K562 (cell line): ENCODE results near the gene ABCA7. TPM values are rescaled to one million over a fixed set of nuclear protein-coding genes. Genes with fewer than 3 reads are reported as not detected.

Experiments used
- BRD4 ChIP-seq: fragments of 200-600 bp; sonication (generic); IDR thresholded peaks from 2 replicates; pipeline ENCODE4 v1.6.1; 2017; ENCODE audit warnings: inconsistent platforms
- CBX8 ChIP-seq: fragments of 200-600 bp; sonication (generic); IDR thresholded peaks from 2 replicates; pipeline ENCODE4 v1.6.1; 2012; ENCODE audit warnings: borderline replicate concordance, mixed run types, low read depth, mild to moderate bottlenecking, moderate library complexity, mixed read lengths, low read length, control low read depth, inconsistent platforms; ENCODE audit not compliant: poor library complexity, severe bottlenecking; ENCODE audit errors: extremely low read depth
- CCNT2 ChIP-seq: IDR thresholded peaks from 2 replicates; pipeline ENCODE4 v1.6.1; 2011; ENCODE audit warnings: borderline replicate concordance, low read depth, mild to moderate bottlenecking, moderate library complexity, mixed read lengths, low read length; ENCODE audit not compliant: insufficient read length; ENCODE audit errors: extremely low read depth
- CREM ChIP-seq: IDR thresholded peaks from 2 replicates; pipeline ENCODE4 v1.6.1; 2014; ENCODE audit warnings: antibody characterized with exemption, low read depth
- DMBX1 ChIP-seq: fragments of 250-450 bp; sonication (Bioruptor Pico); IDR thresholded peaks from 2 replicates; pipeline ENCODE4 v1.8.0; 2022; ENCODE audit warnings: inconsistent platforms, mild to moderate bottlenecking, moderate library complexity, borderline replicate concordance
- EP300 ChIP-seq: IDR thresholded peaks from 2 replicates; pipeline ENCODE4 v1.6.1; 2012; ENCODE audit warnings: low read length, improper control_type of control experiment
- HNRNPH1 ChIP-seq: fragments of 200-400 bp; formaldehyde crosslinking; optimal IDR thresholded peaks from 2 replicates; pipeline ENCODE3; 2017; ENCODE audit warnings: low read depth, mild to moderate bottlenecking, low read length, moderate library complexity
- IRF1 ChIP-seq: sonication (generic); formaldehyde crosslinking; IDR thresholded peaks from 2 replicates; pipeline ENCODE4 v1.8.0; 2022; ENCODE audit warnings: missing genetic modification reagents, mild to moderate bottlenecking, borderline replicate concordance
- MAFF ChIP-seq: IDR thresholded peaks from 2 replicates; pipeline ENCODE4 v1.6.1; 2012; ENCODE audit warnings: low read length, improper control_type of control experiment
- NFE2 ChIP-seq: IDR thresholded peaks from 2 replicates; pipeline ENCODE4 v1.6.1; 2014; ENCODE audit warnings: antibody characterized with exemption, low read depth
- NFRKB ChIP-seq: fragments of 450-650 bp; IDR thresholded peaks from 2 replicates; pipeline ENCODE4 v1.6.1; 2016; ENCODE audit warnings: low read depth
- PTTG1 ChIP-seq: fragments of 450-650 bp; IDR thresholded peaks from 2 replicates; pipeline ENCODE4 v1.6.1; 2016; ENCODE audit warnings: low read depth, mild to moderate bottlenecking, missing genetic modification characterization, missing compliant biosample characterization
- TAF15 ChIP-seq: fragments of 200-400 bp; formaldehyde crosslinking; IDR thresholded peaks from 2 replicates; pipeline ENCODE4 v1.6.1; 2017; ENCODE audit warnings: mild to moderate bottlenecking, low read depth, low read length, moderate library complexity
- ZBTB7A ChIP-seq: IDR thresholded peaks from 2 replicates; pipeline ENCODE4 v1.6.1; 2011; ENCODE audit warnings: low read depth, mild to moderate bottlenecking, low read length, moderate library complexity, borderline replicate concordance; ENCODE audit not compliant: control insufficient read depth
- ZFPM2 ChIP-seq: fragments of 250-450 bp; sonication (Bioruptor Pico); IDR thresholded peaks from 2 replicates; pipeline ENCODE4 v1.5.1; 2022; ENCODE audit warnings: mild to moderate bottlenecking
- ZMIZ1 ChIP-seq, 2 experiments: fragments of 150-350 bp in 1 of 2; IDR thresholded peaks; 2 replicates each; pipeline ENCODE4 v1.6.1; 2012 to 2016; ENCODE audit warnings: low read depth in 2 of 2, low read length in 2 of 2, mild to moderate bottlenecking in 1 of 2, moderate library complexity in 1 of 2
- ZNF146 ChIP-seq: IDR thresholded peaks from one replicate; pipeline ENCODE4 v1.6.1; 2018; ENCODE audit warnings: missing compliant biosample characterization; ENCODE audit not compliant: unreplicated experiment
- ZNF311 ChIP-seq: fragments of 250-450 bp; sonication (Bioruptor Pico); IDR thresholded peaks from 2 replicates; pipeline ENCODE4 v1.4.0; 2020; ENCODE audit warnings: mild to moderate bottlenecking, moderate library complexity
- ZNF347 ChIP-seq: fragments of 450-650 bp; formaldehyde crosslinking; IDR thresholded peaks from 2 replicates; pipeline ENCODE4 v1.4.0; 2020; ENCODE audit warnings: low read depth, mild to moderate bottlenecking, moderate library complexity
- ZNF57 ChIP-seq: fragments of 450-650 bp; formaldehyde crosslinking; IDR thresholded peaks from 2 replicates; pipeline ENCODE4 v1.4.0; 2020; ENCODE audit warnings: mild to moderate bottlenecking, moderate library complexity
- ZNF707 ChIP-seq: fragments of 250-450 bp; sonication (Bioruptor Pico); conservative IDR thresholded peaks from 2 replicates; pipeline ENCODE4 v1.8.0; 2022; ENCODE audit warnings: inconsistent platforms, mild to moderate bottlenecking, moderate library complexity
- polyA plus RNA-seq, 8 experiments: library from polyadenylated mRNA; depleted of rRNA in 4 of 8; stranded (reverse) in 5 of 8; unstranded in 3 of 8; fragments of >200 nt; fragmentation: Nextera tagmentation in 2 of 8; fragmentation: Illumina TruSeq in 1 of 8; extraction: Ambion mirVana in 2 of 8; extraction: Trizol in 1 of 8; gene quantifications; 2 replicates each; pipeline versions ENCODE4 v1.2.1 to v1.2.3, GENCODE V29; 2011 to 2014; ENCODE audit warnings: inconsistent platforms in 1 of 8, missing spikeins in 1 of 8
- total RNA-seq, 7 experiments: library from RNA; depleted of rRNA in 6 of 7; stranded (reverse); fragments of >200 nt in 6 of 7; fragmentation: Illumina TruSeq in 2 of 7; extraction: Trizol in 2 of 7; gene quantifications; 2 replicates each; pipeline versions ENCODE4 v1.2.1 to v1.2.3, GENCODE V29; 2011 to 2021; ENCODE audit warnings: low replicate concordance in 1 of 7
- TF ChIP-seq, protein P1 (sequence below): fragments of 450-650 bp; IDR thresholded peaks from 2 replicates; pipeline ENCODE4 v1.6.1; 2016; ENCODE audit warnings: low read depth, mild to moderate bottlenecking, moderate library complexity
- TF ChIP-seq, protein P2 (sequence below): IDR thresholded peaks from 2 replicates; pipeline ENCODE4 v1.6.1; 2011; ENCODE audit not compliant: insufficient read length; ENCODE audit errors: extremely low read depth

Gene ABCA7
- total and polyA plus RNA-seq, 9 of the 15 experiments (the other 6 are each of a cell fraction or from before 2014, with no cell fraction given): 2.3 to 96.1 (median 31.2) TPM

- TF ChIP-seq IRF1 (CRISPR knock-in tag) (no peak), CCNT2 (peak; percentile 72), BRD4 (no peak), ZBTB7A (peak; percentile 94), MAFF (no peak), ZNF311 (no peak), DMBX1 (no peak), CBX8 (no peak), ZMIZ1 (IDR thresholded peaks at IDR 0.05; ENCODE audit: low read depth in 2 of 2, low read length in 2 of 2) (0 out of 4 replicates have a peak, but pooled peaks of 1 of the 2 experiments have one; percentile 47), EP300 (no peak), NFRKB (no peak), TAF15 (no peak), PTTG1 (tag) (no peak), ZNF146 (CRISPR knock-in tag) (no peak), NFE2 (no peak), ZNF347 (CRISPR knock-in tag) (no peak), CREM (peak; percentile 79), ZNF707 (CRISPR knock-in tag) (no peak), ZNF57 (CRISPR knock-in tag) (no peak), HNRNPH1 (no peak), ZFPM2 (CRISPR knock-in tag) (no peak)
- TF ChIP-seq, protein P1, sequence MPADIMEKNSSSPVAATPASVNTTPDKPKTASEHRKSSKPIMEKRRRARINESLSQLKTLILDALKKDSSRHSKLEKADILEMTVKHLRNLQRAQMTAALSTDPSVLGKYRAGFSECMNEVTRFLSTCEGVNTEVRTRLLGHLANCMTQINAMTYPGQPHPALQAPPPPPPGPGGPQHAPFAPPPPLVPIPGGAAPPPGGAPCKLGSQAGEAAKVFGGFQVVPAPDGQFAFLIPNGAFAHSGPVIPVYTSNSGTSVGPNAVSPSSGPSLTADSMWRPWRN: no peak
- TF ChIP-seq, protein P2, sequence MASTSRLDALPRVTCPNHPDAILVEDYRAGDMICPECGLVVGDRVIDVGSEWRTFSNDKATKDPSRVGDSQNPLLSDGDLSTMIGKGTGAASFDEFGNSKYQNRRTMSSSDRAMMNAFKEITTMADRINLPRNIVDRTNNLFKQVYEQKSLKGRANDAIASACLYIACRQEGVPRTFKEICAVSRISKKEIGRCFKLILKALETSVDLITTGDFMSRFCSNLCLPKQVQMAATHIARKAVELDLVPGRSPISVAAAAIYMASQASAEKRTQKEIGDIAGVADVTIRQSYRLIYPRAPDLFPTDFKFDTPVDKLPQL: peak; percentile 60
Observed at GRCh38 chr19:1103708-1104310, 63.9 kb downstream of the ABCA7 start, which contains the start of gene GPX4 (continued).
